Panc1 (cell line): ENCODE measurements around the gene ADAMTSL3. TPM values are rescaled to one million over a fixed set of nuclear protein-coding genes. Genes with fewer than 3 reads are reported as not detected.

Experiments used
- ATAC-seq: fragments of 200-7000 bp; cut with Tn5 transposase; 2 replicates; pipeline ENCODE4 v1.9.1; 2020; ENCODE audit warnings: mild to moderate bottlenecking, moderate library complexity
- BruUV-seq: library from RNA; stranded (reverse); fragments of 400-500 nt; replicated peaks from 2 replicates; lab custom pipeline; 2021; lab: Mats Ljungman, UMichigan
- CTCF ChIA-PET: fragments of 300-600 bp; sonication (Branson Sonifier 250); formaldehyde crosslinking; loops from one replicate; lab custom pipeline; 2022; ENCODE audit warnings: antibody characterized with exemption; lab: Charles Lee
- POLR2A ChIA-PET: fragments of 300-600 bp; sonication (Branson Sonifier 250); formaldehyde crosslinking; loops from one replicate; lab custom pipeline; 2022; ENCODE audit warnings: antibody characterized with exemption; lab: Charles Lee
- DNase-seq: peaks from one replicate; pipeline ENCODE4 v3.0.0-alpha.2; 2010; ENCODE audit warnings: low read depth, low spot score
- H3K27ac ChIP-seq: 2 replicates; pipeline ENCODE4 v1.5.1; 2011; ENCODE audit warnings: mild to moderate bottlenecking, low read length, inconsistent platforms
- H3K27me3 ChIP-seq: fragments of 200-500 bp; sonication (Bioruptor generic); 2 replicates; pipeline ENCODE4 v1.6.0; 2014; ENCODE audit warnings: low read length, inconsistent platforms; ENCODE audit not compliant: control insufficient read depth, insufficient read depth
- H3K36me3 ChIP-seq: fragments of 200-500 bp; sonication (Bioruptor generic); 2 replicates; pipeline ENCODE4 v1.5.1; 2014; ENCODE audit warnings: inconsistent platforms, mild to moderate bottlenecking, low read length, moderate library complexity; ENCODE audit not compliant: control insufficient read depth, insufficient read depth
- H3K4me1 ChIP-seq: 2 replicates; pipeline ENCODE4 v1.5.1; 2011; ENCODE audit warnings: inconsistent platforms, mild to moderate bottlenecking, low read length, moderate library complexity; ENCODE audit not compliant: control insufficient read depth, insufficient read depth
- H3K4me3 ChIP-seq, 2 experiments: 2 replicates each; pipeline ENCODE4 v1.5.1; 2011 to 2012; ENCODE audit warnings: low read depth in 2 of 2, low read length in 2 of 2, mild to moderate bottlenecking in 2 of 2, inconsistent platforms in 1 of 2, moderate library complexity in 1 of 2
- H3K9me3 ChIP-seq: fragments of 200-500 bp; sonication (Bioruptor generic); 2 replicates; pipeline ENCODE4 v1.5.1; 2014; ENCODE audit warnings: low read depth, mild to moderate bottlenecking, inconsistent platforms, low read length, moderate library complexity; ENCODE audit not compliant: control insufficient read depth, insufficient read depth
- CTCF ChIP-seq: fragments of 450-650 bp; IDR thresholded peaks from 2 replicates; pipeline ENCODE4 v1.5.1; 2017; ENCODE audit warnings: mild to moderate bottlenecking
- POLR2AphosphoS5 ChIP-seq: IDR thresholded peaks from 2 replicates; pipeline ENCODE4 v1.6.1; 2012; ENCODE audit warnings: mild to moderate bottlenecking, low read depth, low read length, moderate library complexity
- REST ChIP-seq, 2 experiments: IDR thresholded peaks; 2 replicates each; pipeline ENCODE4 v1.6.1; 2011 to 2012; ENCODE audit warnings: low read depth in 2 of 2, control low read depth in 1 of 2, low read length in 1 of 2, mild to moderate bottlenecking in 1 of 2, moderate library complexity in 1 of 2; ENCODE audit not compliant: insufficient read depth in 1 of 2
- SIN3A ChIP-seq: IDR thresholded peaks from 2 replicates; pipeline ENCODE4 v1.6.1; 2012; ENCODE audit warnings: low read depth, mild to moderate bottlenecking, low read length, moderate library complexity, borderline replicate concordance; ENCODE audit not compliant: insufficient read depth
- TCF7L2 ChIP-seq: IDR thresholded peaks from 2 replicates; pipeline ENCODE4 v1.6.1; 2011; ENCODE audit warnings: mild to moderate bottlenecking, low read depth, low read length, inconsistent platforms
- in situ Hi-C: cut with HindIII; loops from 2 replicates; pipeline ENCODE4 v1.10.0; 2016; ENCODE audit warnings: low sequenced_read_pairs, low pct_unique_long_range_greater_than_20kb
- intact Hi-C: fragments of 100-400 bp; cut with micrococcal nuclease; formaldehyde crosslinking; loops from one replicate; pipeline ENCODE4 v1.10.0; 2022; ENCODE audit not compliant: unreplicated experiment
- total RNA-seq: library from RNA; stranded (reverse); gene quantifications from one replicate; pipeline ENCODE4 v1.2.1, GENCODE V29; 2021; ENCODE audit not compliant: unreplicated experiment

ADAMTSL3 gene
- total RNA-seq, 1 experiment from 2014 or later: not detected

- Histone ChIP-seq H3K27me3 (no peaks in the 10 kb centered on the region; the same call in 1 of the 2 replicates), H3K36me3 (no peaks in the 10 kb centered on the region), H3K9me3 (no peaks in the 10 kb centered on the region), H3K4me3 (no peak overlapping the region), H3K27ac (no peak overlapping the region), H3K4me1 (no peaks in the 10 kb centered on the region)
- POLR2A ChIA-PET: no interaction called here
- in situ Hi-C loops: no loop called here
- DNase-seq: no peak
- intact Hi-C loops: no loop called here
- ATAC-seq: no peak
- BruUV-seq: no TSS peak
- TF ChIP-seq SIN3A (no peak), CTCF (no peak), POLR2AphosphoS5 (no peak), REST (IDR thresholded peaks at IDR 0.05; ENCODE audit: insufficient read depth in 1 of 2, low read depth in 2 of 2, low read length in 1 of 2) (no peak), TCF7L2 (no peak)
- CTCF ChIA-PET: no interaction called here
These were observed 329.9 kb downstream of the ADAMTSL3 start for GRCh38 chr15:83983634-83984458.

- H3K4me1 ChIP-seq: no peaks in the 10 kb centered on the region
- ChIA-PET CTCF (no interaction called here), POLR2A (no interaction called here)
- BruUV-seq: no TSS peak
- H3K27me3 ChIP-seq: no peaks in the 10 kb centered on the region; the same call in 1 of the 2 replicates
- DNase-seq (no peak), ATAC-seq (no peak)
- H3K4me3 ChIP-seq: no peak overlapping the region
- no peaks in the 10 kb centered on the region for H3K36me3 ChIP-seq
- in situ Hi-C loops (no loop called here), intact Hi-C loops (no loop called here)
- no peaks in the 10 kb centered on the region for H3K9me3 ChIP-seq
- TF ChIP-seq REST (IDR thresholded peaks at IDR 0.05; ENCODE audit: insufficient read depth in 1 of 2, low read depth in 2 of 2, low read length in 1 of 2) (no peak), CTCF (no peak), POLR2AphosphoS5 (no peak), SIN3A (no peak), TCF7L2 (no peak)
- H3K27ac ChIP-seq: no peak overlapping the region
These were observed 330.7 kb downstream of the ADAMTSL3 start for GRCh38 chr15:83984601-83985000.
